ENCODE measurements around the gene ADGRL3.
"Not testable (repeated sequence)": the region's sequence is repeated elsewhere in the genome, so short reads cannot be mapped to it uniquely, and the experiment has no call there.

ADGRL3 gene

DNA sequence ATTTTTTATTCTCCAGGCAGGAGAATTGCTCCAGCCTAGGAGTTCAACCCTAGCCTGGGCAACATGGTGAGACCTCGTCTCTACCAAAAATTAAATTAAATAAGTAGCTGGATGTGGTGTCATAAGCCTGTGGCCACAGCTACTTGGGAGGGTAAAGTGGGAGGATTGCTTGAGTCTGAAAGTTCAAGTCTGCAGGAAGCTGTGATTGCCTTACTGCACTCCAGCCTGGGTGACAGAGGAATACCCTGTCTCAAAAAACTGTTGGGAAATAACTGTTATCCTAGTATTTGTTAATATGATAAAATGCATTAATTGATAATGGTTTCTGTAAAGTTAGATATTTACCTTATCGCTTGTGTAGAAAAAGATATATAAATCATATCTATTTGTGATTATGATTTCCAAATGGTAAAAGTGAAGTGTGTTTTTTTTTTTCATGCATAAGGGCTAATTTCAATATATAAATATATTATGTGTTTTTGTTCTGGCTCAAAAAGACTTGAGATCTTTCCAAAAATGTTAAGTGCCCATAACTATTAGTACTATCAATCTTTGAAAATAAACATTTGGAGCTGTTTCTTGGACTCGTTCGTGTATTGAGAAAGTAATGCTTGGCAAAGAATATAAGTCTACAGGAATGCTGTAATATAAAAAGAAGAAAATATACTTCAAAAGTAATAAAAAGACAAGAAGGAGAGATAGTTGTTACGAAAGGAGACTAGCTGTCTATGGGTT, 396.6 kb downstream of the ADGRL3 start:
- Mint-ChIP-seq H3K36me3 (no peaks in the 10 kb centered on the region), H3K9me3 (peaks cover 5 to 6% of the 10 kb centered on the region in 2 donors), H3K4me3 (no peak overlapping the region), H3K4me1 (no peaks in the 10 kb centered on the region), H3K27ac (no peak overlapping the region), H3K27me3 (no peaks in the 10 kb centered on the region)
- ATAC-seq (replicated peaks) (no peak), DNase-seq (no peak)

DNA sequence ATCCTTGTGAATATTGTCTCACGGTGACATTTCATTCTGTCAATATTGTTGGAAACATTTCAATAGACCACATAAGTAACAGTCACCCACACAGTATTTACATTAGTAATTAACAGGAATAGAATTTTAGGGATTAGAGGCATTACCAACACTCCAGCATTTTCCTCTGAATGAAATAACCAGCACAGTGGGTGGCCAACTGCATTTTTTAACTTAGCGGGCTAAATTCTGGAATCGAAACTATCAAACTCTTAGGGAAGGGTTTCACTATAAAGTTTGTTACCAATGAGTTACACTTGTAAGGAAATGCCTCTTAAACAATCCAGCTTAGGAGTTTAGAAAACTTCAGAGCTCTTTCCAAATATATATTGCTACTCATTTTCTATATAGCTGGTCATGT, 403.0 kb downstream of the ADGRL3 start:
- Mint-ChIP-seq H3K4me3 (no peak overlapping the region), H3K27me3 (no peaks in the 10 kb centered on the region), H3K36me3 (no peaks in the 10 kb centered on the region)

DNA sequence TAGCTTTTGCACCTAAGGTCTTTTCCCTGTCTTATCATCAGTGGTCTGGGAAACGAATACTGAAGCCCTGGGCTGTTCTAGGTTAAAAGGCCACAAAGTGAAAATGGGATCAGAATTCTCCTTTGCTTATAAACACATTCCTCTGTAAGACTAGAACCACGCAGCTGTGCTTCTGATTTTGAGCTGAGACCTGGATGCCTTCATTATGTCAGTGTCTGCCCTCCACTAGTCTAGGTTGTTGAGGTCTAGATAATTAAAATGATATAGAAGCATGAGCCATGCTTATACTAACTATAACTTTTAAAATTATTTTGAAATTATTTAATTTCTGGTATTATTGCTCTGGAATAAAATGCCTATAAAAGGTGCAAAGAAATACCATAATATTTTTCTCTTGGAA, 403.9 kb downstream of the ADGRL3 start:
- DNase-seq, result no peak
- ATAC-seq (replicated peaks), result no peak
- Mint-ChIP-seq H3K36me3 (no peaks in the 10 kb centered on the region), H3K4me3 (no peak overlapping the region), H3K4me1 (no peaks in the 10 kb centered on the region), H3K27ac (no peak overlapping the region), H3K27me3 (no peaks in the 10 kb centered on the region), H3K9me3 (peaks cover 6 to 7% of the 10 kb centered on the region in 2 donors)

More for the DNA sequence above, 403.0 kb downstream of the ADGRL3 start:
- H3K9me3 Mint-ChIP-seq, result peaks cover 6 to 7% of the 10 kb centered on the region in 2 donors
- no peak overlapping the region for H3K27ac Mint-ChIP-seq
- DNase-seq (no peak), ATAC-seq (replicated peaks) (no peak)
- H3K4me1 Mint-ChIP-seq, result no peaks in the 10 kb centered on the region

DNA sequence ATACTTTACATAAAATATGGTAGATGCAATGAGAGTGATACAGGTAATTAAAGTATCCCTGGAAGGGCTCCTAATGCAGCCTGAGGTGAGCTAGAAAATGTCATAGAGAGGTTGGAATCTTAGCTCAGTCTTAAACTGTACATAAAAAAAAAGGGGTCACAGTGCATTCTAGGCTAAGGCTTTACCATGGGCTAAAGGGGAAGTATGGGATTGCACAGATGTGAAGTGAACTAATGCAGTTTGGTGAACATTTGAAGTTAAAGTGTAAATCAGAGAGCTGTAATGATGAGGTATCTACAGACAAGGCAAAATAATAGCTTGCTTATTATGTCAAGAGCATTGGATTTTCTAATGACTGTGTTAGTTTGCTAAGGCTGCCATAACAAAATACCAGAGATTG, 405.9 kb downstream of the ADGRL3 start:
- Mint-ChIP-seq H3K27me3 (no peaks in the 10 kb centered on the region), H3K36me3 (no peaks in the 10 kb centered on the region), H3K4me3 (no peak overlapping the region), H3K9me3 (peaks cover 6 to 7% of the 10 kb centered on the region in 2 donors), H3K4me1 (no peaks in the 10 kb centered on the region), H3K27ac (no peak overlapping the region)
- ATAC-seq (replicated peaks) (no peak), DNase-seq (no peak)

DNA sequence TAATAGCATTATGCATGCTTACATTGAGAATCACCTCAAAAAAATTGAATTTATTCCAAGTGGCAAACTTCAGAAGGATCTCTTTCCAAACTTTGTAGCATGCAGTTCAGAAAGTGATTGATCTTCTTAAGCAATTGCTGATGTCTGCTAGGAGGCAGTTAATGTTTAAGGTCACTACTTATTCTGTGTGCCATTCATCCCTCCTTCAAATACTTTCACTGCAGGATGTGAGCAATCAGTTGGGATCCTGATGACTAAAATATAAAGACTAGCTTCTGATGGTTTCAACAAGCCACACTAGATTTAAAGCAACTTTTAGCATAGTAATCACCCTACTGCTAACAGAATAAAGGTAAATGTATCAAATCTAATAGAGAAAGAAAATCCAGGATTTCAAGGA, 414.1 kb downstream of the ADGRL3 start:
- no peak for DNase-seq
- Mint-ChIP-seq H3K27ac (no peak overlapping the region), H3K27me3 (no peaks in the 10 kb centered on the region), H3K36me3 (no peaks in the 10 kb centered on the region), H3K4me1 (no peaks in the 10 kb centered on the region), H3K4me3 (no peak overlapping the region), H3K9me3 (no peaks in the 10 kb centered on the region)
- no peak for ATAC-seq (replicated peaks)

DNA sequence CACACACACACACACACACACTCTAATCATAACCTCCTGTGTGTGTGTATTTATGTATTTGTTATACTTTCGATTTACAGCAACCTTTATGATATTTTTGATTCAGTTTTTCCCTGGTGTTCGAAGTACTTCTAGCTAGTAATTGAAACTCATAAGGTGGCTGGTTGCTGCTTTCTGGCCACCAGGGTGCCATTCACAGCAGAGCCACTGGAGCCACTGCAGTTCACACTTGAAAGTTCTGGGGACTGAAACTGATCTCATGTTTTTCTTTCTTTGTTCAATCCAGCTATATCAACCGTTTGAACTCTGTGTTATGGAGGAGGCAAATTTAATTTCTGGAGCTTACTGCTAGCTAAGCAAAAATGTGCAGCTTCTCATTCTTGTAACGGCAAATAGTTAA, 419.4 kb downstream of the ADGRL3 start:
- no peaks in the 10 kb centered on the region for H3K4me1 Mint-ChIP-seq
- no peaks in the 10 kb centered on the region for H3K36me3 Mint-ChIP-seq
- no peaks in the 10 kb centered on the region for H3K9me3 Mint-ChIP-seq
- ATAC-seq (replicated peaks), result no peak
- H3K27me3 Mint-ChIP-seq, result no peaks in the 10 kb centered on the region
- H3K4me3 Mint-ChIP-seq, result no peak overlapping the region
- no peak overlapping the region for H3K27ac Mint-ChIP-seq
- no peak for DNase-seq

DNA sequence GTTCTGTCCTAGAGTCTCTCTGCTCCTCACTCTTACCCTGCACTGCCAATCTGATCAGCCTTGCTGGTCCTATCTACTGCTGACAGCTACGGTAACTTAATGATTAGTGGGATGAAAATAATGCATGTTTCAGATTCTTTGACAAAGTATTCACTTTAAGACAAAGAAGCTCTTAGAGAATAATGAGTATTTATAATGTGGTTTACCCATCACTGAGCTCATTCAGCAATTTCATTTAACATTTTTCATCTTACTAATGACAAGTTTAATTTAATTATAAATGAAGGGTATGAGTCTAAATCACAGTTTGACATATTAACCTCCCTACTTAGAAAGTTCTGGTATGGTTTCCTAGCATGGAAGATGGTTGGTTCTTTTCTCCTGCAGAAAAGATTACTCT, 428.2 kb downstream of the ADGRL3 start:
- DNase-seq, result no peak
- no peak overlapping the region for H3K4me3 Mint-ChIP-seq
- no peaks in the 10 kb centered on the region for H3K36me3 Mint-ChIP-seq
- no peaks in the 10 kb centered on the region for H3K9me3 Mint-ChIP-seq
- H3K27me3 Mint-ChIP-seq, result no peaks in the 10 kb centered on the region
- no peaks in the 10 kb centered on the region for H3K4me1 Mint-ChIP-seq
- ATAC-seq (replicated peaks), result no peak
- no peak overlapping the region for H3K27ac Mint-ChIP-seq

DNA sequence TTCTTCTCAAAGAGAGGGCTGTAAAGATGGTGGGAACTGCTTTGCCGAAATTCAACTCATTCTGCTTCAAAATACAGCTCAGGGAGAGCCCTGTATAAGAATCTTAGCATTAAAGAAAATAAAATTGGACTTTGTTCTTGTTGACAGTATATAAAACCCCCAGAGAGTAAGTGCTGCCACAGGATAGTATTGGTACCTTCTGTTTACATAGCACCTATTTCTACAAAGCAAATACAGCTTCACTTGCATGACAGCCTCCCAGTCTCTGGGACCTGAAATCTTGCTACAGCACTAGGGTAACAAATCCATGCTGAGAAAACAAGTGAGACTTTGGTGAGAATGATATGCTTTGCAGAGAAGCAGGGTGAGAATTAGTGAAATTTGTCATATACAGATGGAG, 428.6 kb downstream of the ADGRL3 start:
- DNase-seq (no peak), ATAC-seq (replicated peaks) (no peak)
- no peak overlapping the region for H3K27ac Mint-ChIP-seq
- no peak overlapping the region for H3K4me3 Mint-ChIP-seq
- no peaks in the 10 kb centered on the region for H3K36me3 Mint-ChIP-seq
- H3K4me1 Mint-ChIP-seq, result no peaks in the 10 kb centered on the region
- no peaks in the 10 kb centered on the region for H3K9me3 Mint-ChIP-seq
- no peaks in the 10 kb centered on the region for H3K27me3 Mint-ChIP-seq

DNA sequence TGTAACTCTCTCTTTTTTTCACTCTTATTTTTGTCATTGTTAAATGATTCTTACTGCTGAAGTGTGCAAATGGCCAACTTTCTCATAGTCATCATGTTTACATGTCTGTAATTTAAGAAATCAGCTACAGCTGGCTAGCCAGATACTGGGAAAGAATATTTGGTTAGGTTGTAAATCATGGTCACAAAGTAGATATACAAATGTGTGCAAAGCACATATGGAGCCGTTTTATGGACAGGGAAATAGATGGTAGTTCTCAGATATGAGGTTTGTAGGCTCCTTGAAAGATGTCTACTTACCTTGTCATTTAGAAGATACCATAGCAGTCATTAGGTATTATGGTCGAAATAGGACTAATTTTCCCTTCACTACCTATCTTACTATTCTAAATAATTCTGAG, 430.4 kb downstream of the ADGRL3 start:
- H3K9me3 Mint-ChIP-seq, result peaks cover 0 to 3% of the 10 kb centered on the region in 2 donors
- H3K36me3 Mint-ChIP-seq, result no peaks in the 10 kb centered on the region
- H3K4me3 Mint-ChIP-seq, result no peak overlapping the region
- ATAC-seq (replicated peaks) (no peak), DNase-seq (no peak)
- H3K27ac Mint-ChIP-seq, result no peak overlapping the region
- H3K27me3 Mint-ChIP-seq, result no peaks in the 10 kb centered on the region
- no peaks in the 10 kb centered on the region for H3K4me1 Mint-ChIP-seq

DNA sequence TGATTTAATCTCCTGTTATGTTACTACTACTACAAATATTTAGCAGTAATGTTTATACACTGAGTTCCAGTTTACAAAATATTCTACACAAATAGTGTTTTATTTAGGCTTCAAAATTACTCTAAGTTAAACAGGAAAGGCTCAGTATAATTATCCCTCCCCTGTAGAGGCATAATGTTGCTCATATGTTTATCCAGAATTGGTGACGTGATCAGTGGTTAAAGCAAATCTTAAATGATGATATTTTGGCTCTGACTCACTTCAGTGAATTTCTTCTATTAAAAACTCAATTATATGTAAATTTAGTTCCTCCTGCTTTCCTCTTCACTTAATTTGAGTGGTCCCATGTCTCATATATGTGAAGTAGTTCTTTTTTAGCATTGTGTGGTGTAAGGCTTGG, 438.5 kb downstream of the ADGRL3 start:
- H3K27me3 Mint-ChIP-seq, result no peaks in the 10 kb centered on the region
- no peaks in the 10 kb centered on the region for H3K4me1 Mint-ChIP-seq
- H3K4me3 Mint-ChIP-seq, result no peak overlapping the region
- H3K27ac Mint-ChIP-seq, result no peak overlapping the region
- DNase-seq (no peak), ATAC-seq (replicated peaks) (no peak)
- H3K9me3 Mint-ChIP-seq, result peaks cover 3% of the 10 kb centered on the region in 2 donors
- no peaks in the 10 kb centered on the region for H3K36me3 Mint-ChIP-seq

DNA sequence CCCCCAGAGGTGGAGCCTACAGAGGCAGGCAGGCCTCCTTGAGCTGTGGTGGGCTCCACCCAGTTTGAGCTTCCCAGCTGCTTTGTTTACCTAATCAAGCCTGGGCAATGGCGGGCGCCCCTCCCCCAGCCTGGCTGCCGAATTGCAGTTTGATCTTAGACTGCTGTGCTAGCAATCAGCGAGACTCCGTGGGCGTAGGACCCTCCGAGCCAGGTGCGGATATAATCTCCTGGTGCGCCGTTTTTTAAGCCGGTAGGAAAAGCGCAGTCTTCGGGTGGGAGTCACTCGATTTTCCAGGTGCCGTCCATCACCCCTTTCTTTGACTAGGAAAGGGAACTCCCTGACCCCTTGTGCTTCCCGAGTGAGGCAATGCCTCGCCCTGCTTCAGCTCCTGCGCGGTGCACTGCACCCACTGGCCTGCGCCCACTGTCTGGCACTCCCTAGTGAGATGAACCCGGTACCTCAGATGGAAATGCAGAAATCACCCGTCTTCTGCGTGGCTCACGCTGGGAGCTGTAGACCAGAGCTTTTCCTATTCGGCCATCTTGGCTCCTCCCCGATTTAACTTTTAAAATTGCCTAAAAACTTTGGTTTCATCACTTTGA, 446.7 kb downstream of the ADGRL3 start:
- H3K4me3 Mint-ChIP-seq; H3K9me3 Mint-ChIP-seq; H3K27me3 Mint-ChIP-seq; DNase-seq; H3K27ac Mint-ChIP-seq; H3K36me3 Mint-ChIP-seq; ATAC-seq (replicated peaks); H3K4me1 Mint-ChIP-seq: not testable (repeated sequence)

DNA sequence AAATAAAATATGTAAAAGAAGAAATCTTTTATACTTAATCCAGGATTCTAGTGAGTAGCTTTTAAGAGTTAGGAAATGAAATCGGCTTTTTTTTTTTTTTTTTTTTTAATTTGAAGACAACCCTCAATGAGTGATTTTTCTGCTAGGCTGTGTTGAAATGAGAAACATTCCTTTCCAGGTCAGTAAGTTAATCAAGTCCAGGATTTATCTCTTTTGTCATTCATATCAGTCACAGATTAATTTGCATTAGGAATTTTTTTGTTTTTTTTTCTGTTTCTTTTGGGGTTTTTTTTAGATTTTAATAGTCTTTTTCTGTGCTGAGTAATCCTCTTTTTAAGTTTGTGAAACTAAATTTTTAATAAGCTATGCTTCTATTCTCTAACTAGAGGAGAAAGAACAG, 448.1 kb downstream of the ADGRL3 start:
- no peak for ATAC-seq (replicated peaks)
- H3K36me3 Mint-ChIP-seq, result no peaks in the 10 kb centered on the region

DNA sequence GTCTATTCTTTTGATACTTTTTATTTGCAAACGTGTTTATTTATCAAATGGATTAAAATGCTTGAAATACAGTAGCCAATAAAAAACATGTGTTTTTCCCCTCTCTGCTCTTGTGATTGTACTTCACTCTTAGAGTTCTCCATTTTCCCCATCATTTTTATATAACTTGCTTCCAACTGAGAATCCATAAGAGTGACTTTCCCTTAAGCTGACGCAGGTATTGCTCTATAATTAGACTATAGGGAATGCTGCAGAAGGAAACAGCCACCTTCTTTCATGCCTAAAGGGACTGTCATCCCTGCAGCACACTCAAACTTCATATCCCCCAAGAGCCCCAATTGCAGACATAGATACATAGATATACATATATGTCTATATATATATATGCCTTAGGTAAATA, 456.9 kb downstream of the ADGRL3 start:
- no peak for ATAC-seq (replicated peaks)
- no peak overlapping the region for H3K27ac Mint-ChIP-seq

More for the DNA sequence above, 448.1 kb downstream of the ADGRL3 start:
- Mint-ChIP-seq H3K27me3 (no peaks in the 10 kb centered on the region), H3K9me3 (peaks cover 4 to 6% of the 10 kb centered on the region in 2 donors), H3K27ac (no peak overlapping the region), H3K4me1 (no peaks in the 10 kb centered on the region), H3K4me3 (no peak overlapping the region)
- DNase-seq, result no peak

DNA sequence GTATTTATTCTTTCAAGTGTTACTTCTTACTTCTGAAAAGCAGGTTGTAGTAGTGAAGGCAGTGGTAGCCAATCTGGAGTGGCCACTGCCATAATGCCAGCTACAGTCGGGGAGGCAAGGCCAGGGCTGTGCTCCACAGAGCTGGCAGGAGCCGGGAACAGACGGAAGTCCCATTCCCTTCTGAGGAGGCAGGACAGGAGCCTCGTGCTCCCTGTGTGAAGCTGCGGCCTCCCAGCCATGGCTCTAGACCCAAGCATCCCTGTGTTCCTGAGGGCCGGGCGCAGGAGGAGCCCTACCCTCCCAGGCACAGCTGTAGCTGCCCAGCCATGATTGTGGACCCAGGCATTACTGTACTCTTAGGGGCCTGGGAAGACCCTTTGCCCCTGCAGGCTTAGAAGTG, 461.8 kb downstream of the ADGRL3 start:
- Mint-ChIP-seq H3K9me3 (no peaks in the 10 kb centered on the region), H3K4me1 (no peaks in the 10 kb centered on the region)
- ATAC-seq (replicated peaks), result no peak

More for the DNA sequence above, 456.9 kb downstream of the ADGRL3 start:
- no peak for DNase-seq
- Mint-ChIP-seq H3K36me3 (no peaks in the 10 kb centered on the region), H3K27me3 (no peaks in the 10 kb centered on the region), H3K4me3 (no peak overlapping the region), H3K4me1 (no peaks in the 10 kb centered on the region), H3K9me3 (no peaks in the 10 kb centered on the region)

DNA sequence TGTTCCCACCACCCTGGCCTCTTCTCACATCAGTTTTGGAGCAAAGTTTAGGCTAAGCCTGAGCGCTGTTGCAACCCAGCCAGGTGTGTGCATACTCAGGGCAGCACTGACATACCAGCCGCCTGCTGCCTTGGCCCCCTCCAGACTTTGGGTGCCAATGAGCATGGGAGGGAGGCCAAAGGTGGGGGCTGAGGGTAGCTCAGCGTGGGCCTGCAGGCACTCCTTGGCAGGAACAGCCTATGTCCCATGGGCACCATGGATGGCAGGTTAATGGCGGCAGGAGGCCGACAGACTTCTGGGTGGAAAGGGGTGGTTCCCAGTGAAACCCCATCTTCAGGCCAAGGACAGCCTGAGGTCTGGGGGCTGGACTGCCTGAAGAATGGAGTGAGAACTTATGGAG, 462.2 kb downstream of the ADGRL3 start:
- Mint-ChIP-seq H3K27ac (no peak overlapping the region), H3K27me3 (no peaks in the 10 kb centered on the region), H3K4me3 (no peak overlapping the region), H3K9me3 (no peaks in the 10 kb centered on the region), H3K36me3 (no peaks in the 10 kb centered on the region), H3K4me1 (no peaks in the 10 kb centered on the region)
- ATAC-seq (replicated peaks) (no peak), DNase-seq (no peak)

More for the DNA sequence above, 461.8 kb downstream of the ADGRL3 start:
- H3K27ac Mint-ChIP-seq, result no peak overlapping the region
- DNase-seq, result no peak
- H3K27me3 Mint-ChIP-seq, result no peaks in the 10 kb centered on the region
- no peak overlapping the region for H3K4me3 Mint-ChIP-seq
- H3K36me3 Mint-ChIP-seq, result no peaks in the 10 kb centered on the region

Data from stimulated activated naive B cell treated with anti-CD40 and anti-IgM and Interleukin-4, amounts not matched to agents 10 μg/mL and 1 μg/mL and 100 μg/mL, for 72 hours (primary cell).